K562 (cell line): Measurements from ENCODE around the gene LGALS13. TPM values are rescaled to one million over a fixed set of nuclear protein-coding genes. Genes with fewer than 3 reads are reported as not detected.

Experiments used
- ATAC-seq: fragments of 200-7000 bp; cut with Tn5 transposase; 3 replicates; pipeline ENCODE4 v1.9.1; 2020; ENCODE audit warnings: moderate library complexity
- BruUV-seq: library from RNA; stranded (reverse); fragments of 400-500 nt; replicated peaks from 2 replicates; lab custom pipeline; 2021; lab: Mats Ljungman, UMichigan
- CTCF ChIA-PET: fragments of 300-600 bp; formaldehyde crosslinking; extraction: SDS; loops from one replicate; lab custom pipeline; 2021; ENCODE audit warnings: low intra/inter-chr PET ratio; lab: Yijun Ruan, JAX
- POLR2A ChIA-PET: fragments of 300-600, 350-650 bp; sonication (Branson Sonifier 250); formaldehyde crosslinking; extraction: SDS; loops from one replicate; lab custom pipeline; 2021; ENCODE audit warnings: antibody characterized with exemption, inconsistent platforms; lab: Yijun Ruan, JAX
- DNase-seq, 4 experiments: peaks; one replicate each; pipeline versions ENCODE4 v3.0.0 to v3.0.0-alpha.2; 2011 to 2018; ENCODE audit warnings: low spot score in 3 of 4, mixed read lengths in 3 of 4; ENCODE audit errors: extremely low read depth in 1 of 4
- FAIRE-seq: peaks from 2 replicates; lab custom pipeline; 2011; peaks lifted over from hg19 to GRCh38; lab: Jason Lieb, UNC
- H2AFZ ChIP-seq: 2 replicates; pipeline ENCODE4 v1.6.0; 2011; ENCODE audit warnings: low read depth, low read length, control low read depth, inconsistent platforms
- H3K27ac ChIP-seq: fragments of 200-600 bp; 3 replicates; pipeline ENCODE4 v1.8.0; 2011; ENCODE audit warnings: low read depth, mild to moderate bottlenecking, control low read depth, inconsistent platforms, low read length, moderate library complexity, mixed read lengths; ENCODE audit errors: extremely low read depth
- H3K27me3 ChIP-seq, 2 experiments: fragments of 300-600 bp in 1 of 2; 2 replicates in 1 of 2; 3 replicates in 1 of 2; pipeline versions ENCODE4 v1.6.0 to v1.8.0; 2011; ENCODE audit warnings: inconsistent platforms in 2 of 2, low read length in 2 of 2, mild to moderate bottlenecking in 1 of 2, mixed read lengths in 1 of 2, moderate library complexity in 1 of 2; ENCODE audit not compliant: control insufficient read depth in 2 of 2, insufficient read depth in 2 of 2
- H3K36me3 ChIP-seq: fragments of 300-600 bp; 3 replicates; pipeline ENCODE4 v1.8.0; 2011; ENCODE audit warnings: mild to moderate bottlenecking, low read length, inconsistent platforms; ENCODE audit not compliant: control insufficient read depth, insufficient read depth
- H3K4me1 ChIP-seq, 2 experiments: fragments of 200-600 bp in 1 of 2; replicated peaks in 1 of 2; 2 replicates in 1 of 2; 3 replicates in 1 of 2; pipeline versions ENCODE4 v1.5.1 to v1.8.0; 2011; ENCODE audit warnings: inconsistent platforms in 2 of 2, low read length in 2 of 2, mild to moderate bottlenecking in 1 of 2, mixed read lengths in 1 of 2, moderate library complexity in 1 of 2; ENCODE audit not compliant: control insufficient read depth in 2 of 2, insufficient read depth in 2 of 2
- H3K4me2 ChIP-seq: 2 replicates; pipeline ENCODE4 v1.6.1; 2011; ENCODE audit warnings: low read length, control low read depth, inconsistent platforms, mixed read lengths; ENCODE audit not compliant: insufficient read depth
- H3K4me3 ChIP-seq: fragments of 200-600 bp; sonication (generic), shearing (Covaris generic); 2 replicates; pipeline ENCODE4 v1.5.1; 2016; ENCODE audit warnings: control low read depth, inconsistent platforms
- H3K79me2 ChIP-seq: fragments of 200-600 bp; 3 replicates; pipeline ENCODE4 v1.8.0; 2011; ENCODE audit warnings: low read length, inconsistent platforms; ENCODE audit not compliant: control insufficient read depth, insufficient read depth
- H3K9ac ChIP-seq, 2 experiments: 2 replicates each; pipeline versions ENCODE4 v1.6.0 to v1.6.1; 2011; ENCODE audit warnings: low read depth in 2 of 2, low read length in 2 of 2, control low read depth in 1 of 2, inconsistent platforms in 1 of 2, mild to moderate bottlenecking in 1 of 2, mixed read lengths in 1 of 2; ENCODE audit not compliant: insufficient read depth in 1 of 2
- H3K9me1 ChIP-seq: one replicate; pipeline ENCODE4 v1.6.0; 2011; ENCODE audit warnings: inconsistent platforms, mild to moderate bottlenecking, low read length, moderate library complexity; ENCODE audit not compliant: control insufficient read depth, insufficient read depth
- H3K9me3 ChIP-seq: replicated peaks from 2 replicates; pipeline ENCODE4 v1.5.1; 2011; ENCODE audit warnings: low read depth, low read length, inconsistent platforms; ENCODE audit not compliant: control insufficient read depth, insufficient read depth
- H4K20me1 ChIP-seq: replicated peaks from 2 replicates; pipeline ENCODE4 v1.6.1; 2011; ENCODE audit warnings: low read length, inconsistent platforms, mixed read lengths; ENCODE audit not compliant: control insufficient read depth, insufficient read depth
- CHD4 ChIP-seq: fragments of 200-600 bp; sonication (generic); IDR thresholded peaks from 3 replicates; pipeline ENCODE4 v1.6.1; 2012; ENCODE audit warnings: low read depth, mild to moderate bottlenecking, mixed read lengths, low read length, inconsistent platforms; ENCODE audit not compliant: insufficient read depth, insufficient replicate concordance, poor library complexity, severe bottlenecking
- KLF6 ChIP-seq: fragments of 250-450 bp; sonication (Bioruptor Pico); IDR thresholded peaks from 2 replicates; pipeline ENCODE4 v1.4.0; 2020; ENCODE audit warnings: mild to moderate bottlenecking, moderate library complexity, borderline replicate concordance
- PRPF4 ChIP-seq: fragments of 200-400 bp; formaldehyde crosslinking; IDR thresholded peaks from one replicate; pipeline ENCODE4 v1.6.1; 2017; ENCODE audit warnings: low read length, low read depth, mild to moderate bottlenecking; ENCODE audit not compliant: insufficient read depth, poor library complexity, severe bottlenecking
- WGBS: fragments of 100-300 bp; shearing (Covaris generic); methylation state at CpG from one replicate; pipeline ENCODE4 v1.1.6; 2016; ENCODE audit warnings: low coverage, mixed read lengths; ENCODE audit not compliant: insufficient coverage; ENCODE audit errors: missing lambda C conversion rate; 5-methylcytosine and 5-hydroxymethylcytosine counted together
- in situ Hi-C: fragments of 300-500 bp; cut with MboI; formaldehyde crosslinking; loops from 4 replicates; pipeline ENCODE4 v1.15.0; 2018; ENCODE audit warnings: inconsistent platforms, mixed read lengths
- intact Hi-C: fragments of 100-400 bp; cut with micrococcal nuclease; formaldehyde crosslinking; loops from 2 replicates; pipeline ENCODE4 v1.14.2; 2022
- polyA plus RNA-seq, 8 experiments: library from polyadenylated mRNA; depleted of rRNA in 4 of 8; stranded (reverse) in 5 of 8; unstranded in 3 of 8; fragments of >200 nt; fragmentation: Nextera tagmentation in 2 of 8; fragmentation: Illumina TruSeq in 1 of 8; extraction: Ambion mirVana in 2 of 8; extraction: Trizol in 1 of 8; gene quantifications; 2 replicates each; pipeline versions ENCODE4 v1.2.1 to v1.2.3, GENCODE V29; 2011 to 2014; ENCODE audit warnings: inconsistent platforms in 1 of 8, missing spikeins in 1 of 8
- total RNA-seq, 7 experiments: library from RNA; depleted of rRNA in 6 of 7; stranded (reverse); fragments of >200 nt in 6 of 7; fragmentation: Illumina TruSeq in 2 of 7; extraction: Trizol in 2 of 7; gene quantifications; 2 replicates each; pipeline versions ENCODE4 v1.2.1 to v1.2.3, GENCODE V29; 2011 to 2021; ENCODE audit warnings: low replicate concordance in 1 of 7
- TF ChIP-seq, protein P1 (sequence below): sonication (generic); formaldehyde crosslinking; IDR thresholded peaks from 2 replicates; pipeline ENCODE4 v1.8.0; 2022; ENCODE audit warnings: missing genetic modification reagents, mild to moderate bottlenecking, moderate library complexity, borderline replicate concordance

LGALS13 gene
- total and polyA plus RNA-seq, 9 of the 15 experiments (the other 6 are each of a cell fraction or from before 2014, with no cell fraction given): 0.11 to 0.43 TPM; not detected in 7

DNA sequence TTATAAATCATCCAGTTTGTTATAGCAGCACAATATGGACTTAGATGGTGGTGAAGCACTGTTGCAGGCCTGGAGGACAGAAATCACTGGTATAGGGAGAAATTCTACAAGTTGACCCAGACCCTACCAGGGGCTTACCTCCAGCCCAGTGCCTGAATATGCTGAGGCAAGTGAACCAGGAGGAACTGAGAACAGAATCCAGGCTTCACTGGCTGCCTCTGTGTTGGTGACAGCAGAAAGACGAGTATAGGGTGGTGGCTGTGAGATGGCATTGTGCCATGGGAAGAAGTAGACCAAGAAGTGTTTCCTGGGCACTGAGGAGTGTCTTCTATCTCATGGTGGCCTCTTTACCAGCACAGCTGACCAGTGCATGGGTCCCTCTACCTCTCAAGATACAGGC, 46.4 kb upstream of the LGALS13 start:
- BruUV-seq: no TSS peak

More for the DNA sequence above, 46.4 kb upstream of the LGALS13 start:
- in situ Hi-C loops: no loop called here
- Histone ChIP-seq H3K9me1 (no peaks in the 10 kb centered on the region), H4K20me1 (no peaks in the 10 kb centered on the region), H3K9me3 (no peaks in the 10 kb centered on the region), H3K27me3 (peaks cover 17 to 28% of the 10 kb centered on the region in 2 experiments; a peak in 4 of 5 replicates), H3K4me2 (no peak overlapping the region), H3K36me3 (no peaks in the 10 kb centered on the region), H3K79me2 (no peaks in the 10 kb centered on the region), H2AFZ (no peak overlapping the region), H3K4me1 (no peaks in the 10 kb centered on the region; a peak in 1 of 5 replicates), H3K27ac (no peak overlapping the region), H3K9ac (no peak overlapping the region), H3K4me3 (no peak overlapping the region)
- intact Hi-C loops: loop anchor here (10.0 kb wide), 1 partner anchor 209 kb away; no protein-coding TSS in a partner anchor
- POLR2A ChIA-PET: no interaction called here
- DNase-seq (no peak), ATAC-seq (no peak), FAIRE-seq (no peak)
- CTCF ChIA-PET: no interaction called here
- 0% methylated on average over 1 of the region's 1 CpG for WGBS
- TF ChIP-seq PRPF4 (no peak), KLF6 (CRISPR knock-in tag) (no peak), CHD4 (no peak)
- TF ChIP-seq, protein P1, sequence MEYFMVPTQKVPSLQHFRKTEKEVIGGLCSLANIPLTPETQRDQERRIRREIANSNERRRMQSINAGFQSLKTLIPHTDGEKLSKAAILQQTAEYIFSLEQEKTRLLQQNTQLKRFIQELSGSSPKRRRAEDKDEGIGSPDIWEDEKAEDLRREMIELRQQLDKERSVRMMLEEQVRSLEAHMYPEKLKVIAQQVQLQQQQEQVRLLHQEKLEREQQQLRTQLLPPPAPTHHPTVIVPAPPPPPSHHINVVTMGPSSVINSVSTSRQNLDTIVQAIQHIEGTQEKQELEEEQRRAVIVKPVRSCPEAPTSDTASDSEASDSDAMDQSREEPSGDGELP (CRISPR knock-in tag): no peak
